Effector memory CD4-positive, alpha-beta T cell (primary cell): ENCODE measurements around the gene GNMT.
A peak's percentile ranks its signal among the peaks of the same experiment; 100 is the strongest.

Source experiments
- DNase-seq, 3 donors: peaks; one replicate each; pipeline ENCODE4 v3.0.0-alpha.2; 2020
- H3K27ac ChIP-seq: 2 replicates; pipeline ENCODE4 v1.7.0; 2013; ENCODE audit warnings: mild to moderate bottlenecking, low read length, moderate library complexity; ENCODE audit not compliant: insufficient read depth, poor library complexity, severe bottlenecking
- H3K27me3 ChIP-seq: replicated peaks from 2 replicates; pipeline ENCODE4 v1.7.0; 2013; ENCODE audit warnings: mild to moderate bottlenecking, low read length; ENCODE audit not compliant: insufficient read depth, control insufficient read depth, poor library complexity, severe bottlenecking
- H3K36me3 ChIP-seq: 2 replicates; pipeline ENCODE4 v1.7.0; 2013; ENCODE audit warnings: mild to moderate bottlenecking, low read length, moderate library complexity; ENCODE audit not compliant: control insufficient read depth, insufficient read depth
- H3K4me1 ChIP-seq: 2 replicates; pipeline ENCODE4 v1.7.0; 2013; ENCODE audit warnings: low read length, mild to moderate bottlenecking; ENCODE audit not compliant: control insufficient read depth, insufficient read depth, poor library complexity, severe bottlenecking
- H3K4me3 ChIP-seq: 2 replicates; pipeline ENCODE4 v1.7.0; 2013; ENCODE audit warnings: low read length, low read depth, mild to moderate bottlenecking; ENCODE audit not compliant: insufficient read depth, poor library complexity, severe bottlenecking
- H3K9me3 ChIP-seq: 2 replicates; pipeline ENCODE4 v1.7.0; 2013; ENCODE audit warnings: mild to moderate bottlenecking, low read length, moderate library complexity; ENCODE audit not compliant: control insufficient read depth

Gene GNMT

DNA sequence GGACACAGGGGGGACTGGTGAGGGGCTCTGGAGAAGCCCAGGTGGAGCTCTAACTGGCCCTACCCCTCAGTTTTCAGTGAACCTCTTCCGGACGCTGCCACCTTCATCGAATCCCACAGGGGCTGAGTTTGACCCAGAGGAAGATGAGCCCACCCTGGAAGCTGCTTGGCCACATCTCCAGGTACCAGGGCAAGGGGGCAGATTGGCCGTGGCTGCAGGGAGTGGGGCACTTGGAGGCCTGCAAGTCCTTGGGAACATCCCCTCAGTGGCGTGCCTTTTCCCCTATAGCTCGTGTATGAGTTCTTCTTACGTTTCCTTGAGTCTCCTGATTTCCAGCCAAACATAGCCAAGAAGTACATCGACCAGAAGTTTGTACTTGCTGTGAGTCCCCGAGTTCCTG is 46.6 kb downstream of the GNMT start:
- Histone ChIP-seq H3K36me3 (peaks cover 60% of the 10 kb centered on the region), H3K9me3 (no peaks in the 10 kb centered on the region), H3K27me3 (no peaks in the 10 kb centered on the region), H3K4me3 (no peak overlapping the region), H3K4me1 (peaks cover 2% of the 10 kb centered on the region), H3K27ac (no peak overlapping the region)
- DNase-seq: no peak

DNA sequence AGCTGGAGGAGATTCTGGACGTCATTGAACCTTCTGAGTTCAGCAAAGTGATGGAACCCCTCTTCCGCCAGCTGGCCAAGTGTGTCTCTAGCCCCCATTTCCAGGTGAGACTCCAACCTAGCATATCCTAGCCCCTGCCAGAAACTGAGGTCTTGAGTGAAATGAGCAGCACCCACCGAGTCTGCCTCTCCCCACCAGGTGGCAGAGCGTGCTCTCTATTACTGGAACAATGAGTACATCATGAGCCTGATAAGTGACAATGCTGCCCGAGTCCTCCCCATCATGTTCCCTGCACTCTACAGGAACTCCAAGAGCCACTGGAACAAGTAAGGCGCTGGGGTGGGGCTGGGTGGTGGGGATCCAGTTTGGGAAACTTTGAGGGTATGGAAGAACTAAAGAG is 48.6 kb downstream of the GNMT start:
- no peak for DNase-seq
- peaks cover 10% of the 10 kb centered on the region for H3K4me1 ChIP-seq
- H3K9me3 ChIP-seq: no peaks in the 10 kb centered on the region
- H3K36me3 ChIP-seq: peaks cover 62% of the 10 kb centered on the region
- H3K27me3 ChIP-seq: no peaks in the 10 kb centered on the region
- H3K4me3 ChIP-seq: no peak overlapping the region
- H3K27ac ChIP-seq: no peak overlapping the region

GRCh38 chr6:43011207-43011606 is 50.7 kb downstream of the GNMT start:
- H3K27me3 ChIP-seq: no peaks in the 10 kb centered on the region
- no peak overlapping the region for H3K4me3 ChIP-seq
- H3K27ac ChIP-seq: no peak overlapping the region
- no peaks in the 10 kb centered on the region for H3K9me3 ChIP-seq
- peaks cover 58% of the 10 kb centered on the region for H3K36me3 ChIP-seq
- peaks cover 19% of the 10 kb centered on the region for H3K4me1 ChIP-seq
- DNase-seq: no peak

DNA sequence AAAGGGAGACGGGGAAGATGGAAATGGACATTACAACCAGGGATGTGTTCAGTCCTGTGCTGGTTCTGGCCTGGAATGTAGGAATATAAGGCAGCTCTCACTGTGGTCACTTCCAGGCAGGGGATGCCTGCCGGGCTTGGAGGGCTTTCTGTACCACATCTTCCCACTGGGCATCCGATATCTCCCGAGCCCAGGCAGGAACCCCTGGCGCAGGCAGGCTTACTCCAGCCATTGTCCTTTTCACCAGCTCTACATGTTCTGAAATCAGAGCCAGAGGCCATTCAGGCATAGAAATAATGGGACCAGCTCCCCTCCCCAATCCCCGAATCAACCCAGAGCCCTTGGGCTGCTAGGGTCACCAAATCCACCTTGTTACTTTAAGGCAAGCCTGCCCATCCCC is 51.8 kb downstream of the GNMT start:
- Histone ChIP-seq H3K4me1 (peaks cover 22% of the 10 kb centered on the region), H3K27me3 (no peaks in the 10 kb centered on the region), H3K9me3 (no peaks in the 10 kb centered on the region), H3K27ac (peak overlapping the region; percentile 79), H3K36me3 (peaks cover 51% of the 10 kb centered on the region), H3K4me3 (no peak overlapping the region)
- DNase-seq: no peak

GRCh38 chr6:43013097-43013842 is 52.7 kb downstream of the GNMT start:
- Histone ChIP-seq H3K4me1 (peaks cover 23% of the 10 kb centered on the region), H3K27ac (peak overlapping the region; percentile 79), H3K4me3 (peak overlapping the region; percentile 80), H3K36me3 (peaks cover 51% of the 10 kb centered on the region), H3K27me3 (no peaks in the 10 kb centered on the region), H3K9me3 (no peaks in the 10 kb centered on the region)
- DNase-seq: no peak
